NB4 (cell line): ENCODE measurements around the gene CLCF1.

Experiments used
- CTCF ChIP-seq: IDR thresholded peaks from one replicate; pipeline ENCODE4 v1.5.1; 2012; ENCODE audit warnings: low read depth, low read length
- MAX ChIP-seq: IDR thresholded peaks from 2 replicates; pipeline ENCODE4 v1.6.1; 2011; ENCODE audit warnings: low read depth, low read length
- POLR2A ChIP-seq: IDR thresholded peaks from 2 replicates; pipeline ENCODE4 v1.6.1; 2011; ENCODE audit warnings: mild to moderate bottlenecking; ENCODE audit not compliant: insufficient read length; ENCODE audit errors: extremely low read depth

- no peak for TF ChIP-seq POLR2A
- no peak for TF ChIP-seq CTCF
- no peak for TF ChIP-seq MAX
Observed at GRCh38 chr11:67418476-67419281, 45.3 kb upstream of the CLCF1 start.
